ENCODE measurements around the gene NATD1. TPM values are rescaled to one million over a fixed set of nuclear protein-coding genes. Genes with fewer than 3 reads are reported as not detected.
A peak's percentile ranks its signal among the peaks of the same experiment; 100 is the strongest.

NATD1 gene
- total RNA-seq, 1 experiment from 2014 or later, result 3.1 TPM

DNA sequence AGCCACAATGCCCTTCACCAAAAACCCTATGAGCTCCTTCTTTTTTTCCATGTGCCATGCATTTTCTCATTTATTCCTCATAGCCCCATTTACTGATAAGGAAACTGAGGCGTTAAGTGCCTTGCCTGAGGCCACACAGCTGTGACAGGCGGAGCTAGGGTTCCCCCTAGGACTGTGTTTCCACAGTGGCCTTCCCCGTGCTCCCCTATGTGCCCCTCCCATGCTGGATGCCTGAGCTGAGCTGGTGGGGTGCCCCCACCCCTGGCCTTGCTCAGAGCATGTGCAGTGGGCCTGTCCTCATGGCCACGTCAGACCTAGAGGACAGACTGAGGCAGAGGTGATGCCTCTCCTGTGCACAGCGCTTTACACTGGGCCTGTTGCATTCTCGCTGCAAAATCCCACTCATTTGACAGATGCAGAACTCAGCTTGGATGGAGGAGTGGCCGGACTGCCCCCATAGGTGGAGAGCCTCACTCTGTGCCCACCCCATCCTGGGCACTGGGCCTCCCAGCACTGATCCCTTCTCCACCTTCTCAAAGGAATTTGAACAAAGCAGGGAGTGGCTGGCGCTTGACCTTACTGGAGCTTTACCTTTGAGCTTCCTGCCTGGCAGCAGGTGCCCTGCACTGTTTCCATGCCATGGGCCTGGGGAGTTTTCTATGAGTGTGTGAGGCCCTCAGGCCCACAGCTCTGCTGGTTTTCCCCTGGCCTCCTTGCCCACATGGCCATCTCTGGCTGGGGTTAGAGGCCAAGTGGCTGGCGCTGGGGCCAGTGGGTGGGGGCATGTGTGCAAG lies 33.9 kb upstream of the NATD1 start:
- H3K79me2 ChIP-seq (ENCODE audit: insufficient read depth, low read length), result peaks cover 76% of the 10 kb centered on the region
- peak overlapping the region; percentile 99 for H3K4me2 ChIP-seq (ENCODE audit: low read length)
- ChIA-PET CTCF (interaction anchor here (0.7 to 1.3 kb wide), 7 partner anchors 7 to 244 kb away, joined by 3 to 4 read pairs (median 3); no protein-coding TSS in a partner anchor), POLR2A (interaction anchor here (0.6 to 2.6 kb wide), 6 partner anchors 9 to 267 kb away, joined by 3 to 15 read pairs (median 5); partner anchors contain the start of gene USP22), RAD21 (ENCODE audit: low non-redundant PET in 1 of 2, low total read pairs in 2 of 2, uncharacterized antibody in 2 of 2, unreplicated experiment in 2 of 2) (no interaction called here)
- TF ChIP-seq, protein P1, sequence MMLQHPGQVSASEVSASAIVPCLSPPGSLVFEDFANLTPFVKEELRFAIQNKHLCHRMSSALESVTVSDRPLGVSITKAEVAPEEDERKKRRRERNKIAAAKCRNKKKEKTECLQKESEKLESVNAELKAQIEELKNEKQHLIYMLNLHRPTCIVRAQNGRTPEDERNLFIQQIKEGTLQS (IDR thresholded peaks at IDR 0.05), result no peak
- TF ChIP-seq FOSL1 (IDR thresholded peaks at IDR 0.05; ENCODE audit: low read depth) (no peak), YY1 (IDR thresholded peaks at IDR 0.05; ENCODE audit: extremely low read depth, insufficient replicate concordance, low read depth, low read length) (no peak), EZH2phosphoT487 (IDR thresholded peaks at IDR 0.05; ENCODE audit: borderline replicate concordance) (no peak), CBX3 (IDR thresholded peaks at IDR 0.05; ENCODE audit: low read depth) (no peak), SIN3A (IDR thresholded peaks at IDR 0.05; ENCODE audit: low read depth) (no peak), CEBPB (IDR thresholded peaks at IDR 0.05; ENCODE audit: low read depth) (no peak), JUND (IDR thresholded peaks at IDR 0.05) (no peak), EGR1 (IDR thresholded peaks at IDR 0.05; ENCODE audit: low read depth) (no peak), POLR2AphosphoS5 (IDR thresholded peaks at IDR 0.05; ENCODE audit: low read depth, low read length) (0 out of 2 replicates have a peak, but pooled peaks have one; percentile 21), ZFX (IDR thresholded peaks at IDR 0.05) (peak; percentile 21; the same call in 1 of the 2 replicates)
- no peaks in the 10 kb centered on the region for H4K20me1 ChIP-seq (ENCODE audit: insufficient read depth)
- H3K9me3 ChIP-seq (ENCODE audit: control insufficient read depth in 1 of 2, insufficient read depth in 1 of 2, low read depth in 1 of 2, low read length in 2 of 2), result no peaks in the 10 kb centered on the region
- H3K4me3 ChIP-seq (replicated peaks in 1 of 2; ENCODE audit: low read depth in 1 of 2, low read length in 2 of 2), result peak overlapping the region; percentile 91 to 99
- H2AFZ ChIP-seq (ENCODE audit: low read depth, low read length, poor library complexity, severe bottlenecking), result no peak overlapping the region
- H3K27me3 ChIP-seq (ENCODE audit: insufficient read depth, low read length), result no peaks in the 10 kb centered on the region
- H3K9me2 ChIP-seq (ENCODE audit: insufficient read depth), result no peaks in the 10 kb centered on the region
- DNase-seq (ENCODE audit: low read depth, low spot score) (peak; percentile 12), ATAC-seq (peak; percentile 2; the same call in 1 of the 2 replicates)
- H3K27ac ChIP-seq (ENCODE audit: low read depth, low read length), result peak overlapping the region; percentile 99
- peaks cover 0 to 16% of the 10 kb centered on the region in 2 experiments; a peak in 2 of 4 replicates for H3K36me3 ChIP-seq (ENCODE audit: control insufficient read depth in 1 of 2, insufficient read depth in 2 of 2, low read length in 2 of 2)
- TSS peak; percentile 44 for BruUV-seq (replicated peaks)
- intact Hi-C loops (cut with micrococcal nuclease), result loop anchor here (10.0 kb wide), 1 partner anchor 168 kb away; no protein-coding TSS in a partner anchor
- peaks cover 59 to 71% of the 10 kb centered on the region in 2 experiments for H3K4me1 ChIP-seq (ENCODE audit: control insufficient read depth in 1 of 2, insufficient read depth in 2 of 2, low read length in 2 of 2)
- peak overlapping the region; percentile 96 for H3K9ac ChIP-seq (ENCODE audit: low read length)
